GM21423 (cell line): ENCODE measurements around the gene RAMAC.
"Not testable (repeated sequence)": the region's sequence is repeated elsewhere in the genome, so short reads cannot be mapped to it uniquely, and the experiment has no call there.

ENCODE experiments used
- ATAC-seq: cut with Tn5 transposase; IDR thresholded peaks from one replicate; pipeline ENCODE4 v1.9.1; 2021; ENCODE audit warnings: mild to moderate bottlenecking, moderate library complexity; ENCODE audit not compliant: unreplicated experiment

Gene RAMAC

GRCh38 chr15:82966671-82967071, 19.3 kb upstream of the RAMAC start:
- peak; percentile 94 for ATAC-seq

GRCh38 chr15:82968066-82968465, 17.9 kb upstream of the RAMAC start:
- ATAC-seq = no peak

- no peak for ATAC-seq
These were observed 16.7 kb upstream of the RAMAC start for GRCh38 chr15:82969353-82969752.

- ATAC-seq = no peak
These were observed 15.8 kb upstream of the RAMAC start for GRCh38 chr15:82970078-82970686.

GRCh38 chr15:82970696-82971095, 15.3 kb upstream of the RAMAC start:
- ATAC-seq = no peak

- no peak for ATAC-seq
These were observed 14.6 kb upstream of the RAMAC start for GRCh38 chr15:82971218-82971984.

GRCh38 chr15:82972990-82973389, 13.0 kb upstream of the RAMAC start:
- no peak for ATAC-seq

- ATAC-seq = no peak
These were observed 8.9 kb upstream of the RAMAC start for GRCh38 chr15:82977076-82977475.

GRCh38 chr15:82978438-82978837, 7.6 kb upstream of the RAMAC start:
- ATAC-seq = no peak

- no peak for ATAC-seq
These were observed 6.3 kb upstream of the RAMAC start for GRCh38 chr15:82979726-82980125.

- ATAC-seq = no peak
These were observed 5.0 kb upstream of the RAMAC start for GRCh38 chr15:82980981-82981380.

- peak; percentile 11 for ATAC-seq
These were observed 401 bp downstream of the RAMAC start for GRCh38 chr15:82986442-82986780.

GRCh38 chr15:82992436-82992998, 6.5 kb downstream of the RAMAC start:
- no peak for ATAC-seq

GRCh38 chr15:82993144-82993543, 7.1 kb downstream of the RAMAC start:
- ATAC-seq = no peak

- no peak for ATAC-seq
These were observed 9.1 kb downstream of the RAMAC start for GRCh38 chr15:82995076-82995475.

- no peak for ATAC-seq
These were observed 9.9 kb downstream of the RAMAC start for GRCh38 chr15:82995938-82996337.

- ATAC-seq = no peak
These were observed 13.4 kb downstream of the RAMAC start for GRCh38 chr15:82999426-82999825.

GRCh38 chr15:82999905-83000671, 14.1 kb downstream of the RAMAC start:
- peak; percentile 85 for ATAC-seq

GRCh38 chr15:83000672-83001031, 14.6 kb downstream of the RAMAC start:
- ATAC-seq = not testable (repeated sequence)

GRCh38 chr15:83010709-83011270, 24.8 kb downstream of the RAMAC start:
- peak; percentile 50 for ATAC-seq
